NB4 (cell line): ENCODE results near the gene CRLF1.

ENCODE experiments used
- MYC ChIP-seq: IDR thresholded peaks from 2 replicates; pipeline ENCODE4 v1.6.1; 2011; ENCODE audit warnings: low read depth, low read length
- POLR2A ChIP-seq: IDR thresholded peaks from 2 replicates; pipeline ENCODE4 v1.6.1; 2011; ENCODE audit warnings: mild to moderate bottlenecking; ENCODE audit not compliant: insufficient read length; ENCODE audit errors: extremely low read depth
- TF ChIP-seq, protein P1 (sequence below): IDR thresholded peaks from one replicate; pipeline ENCODE4 v1.5.1; 2012; ENCODE audit warnings: low read depth, low read length
- TF ChIP-seq, protein P2 (sequence below): IDR thresholded peaks from 2 replicates; pipeline ENCODE4 v1.6.1; 2011; ENCODE audit warnings: low read depth, low read length

DNA sequence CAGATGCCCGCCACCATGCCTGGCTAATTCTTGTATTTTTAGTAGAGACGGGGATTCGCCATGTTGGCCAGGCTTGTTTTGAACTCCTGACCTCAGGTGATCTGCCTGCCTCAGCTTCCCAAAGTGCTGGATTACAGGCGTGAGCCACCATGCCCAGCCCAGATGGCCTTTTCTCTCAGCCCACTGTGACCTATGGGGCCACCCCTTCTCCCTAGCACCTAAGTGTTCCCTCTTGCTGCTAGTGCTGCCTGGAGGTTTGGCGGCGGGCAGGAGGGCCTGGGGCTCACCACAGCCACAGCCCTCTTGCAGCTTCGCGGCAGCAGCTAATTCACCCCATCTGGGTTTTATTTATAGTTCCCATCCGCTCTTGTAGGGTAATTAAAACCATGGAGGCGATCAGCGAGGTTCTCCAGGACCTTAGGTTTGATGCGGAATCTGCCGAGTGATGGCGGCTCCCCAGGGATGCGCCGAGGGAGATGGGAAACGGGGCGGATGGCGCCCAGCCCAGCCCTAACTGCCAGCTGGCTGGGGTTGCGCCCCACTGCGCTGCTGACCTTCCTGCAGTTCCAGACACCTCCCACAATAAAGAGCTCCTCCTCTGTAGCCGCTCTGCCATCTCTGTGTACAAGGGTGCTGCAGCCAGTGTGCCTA lies 14.7 kb downstream of the CRLF1 start:
- TF ChIP-seq, protein P1, sequence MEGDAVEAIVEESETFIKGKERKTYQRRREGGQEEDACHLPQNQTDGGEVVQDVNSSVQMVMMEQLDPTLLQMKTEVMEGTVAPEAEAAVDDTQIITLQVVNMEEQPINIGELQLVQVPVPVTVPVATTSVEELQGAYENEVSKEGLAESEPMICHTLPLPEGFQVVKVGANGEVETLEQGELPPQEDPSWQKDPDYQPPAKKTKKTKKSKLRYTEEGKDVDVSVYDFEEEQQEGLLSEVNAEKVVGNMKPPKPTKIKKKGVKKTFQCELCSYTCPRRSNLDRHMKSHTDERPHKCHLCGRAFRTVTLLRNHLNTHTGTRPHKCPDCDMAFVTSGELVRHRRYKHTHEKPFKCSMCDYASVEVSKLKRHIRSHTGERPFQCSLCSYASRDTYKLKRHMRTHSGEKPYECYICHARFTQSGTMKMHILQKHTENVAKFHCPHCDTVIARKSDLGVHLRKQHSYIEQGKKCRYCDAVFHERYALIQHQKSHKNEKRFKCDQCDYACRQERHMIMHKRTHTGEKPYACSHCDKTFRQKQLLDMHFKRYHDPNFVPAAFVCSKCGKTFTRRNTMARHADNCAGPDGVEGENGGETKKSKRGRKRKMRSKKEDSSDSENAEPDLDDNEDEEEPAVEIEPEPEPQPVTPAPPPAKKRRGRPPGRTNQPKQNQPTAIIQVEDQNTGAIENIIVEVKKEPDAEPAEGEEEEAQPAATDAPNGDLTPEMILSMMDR, result no peak
- TF ChIP-seq, protein P2, sequence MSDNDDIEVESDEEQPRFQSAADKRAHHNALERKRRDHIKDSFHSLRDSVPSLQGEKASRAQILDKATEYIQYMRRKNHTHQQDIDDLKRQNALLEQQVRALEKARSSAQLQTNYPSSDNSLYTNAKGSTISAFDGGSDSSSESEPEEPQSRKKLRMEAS, result no peak
- TF ChIP-seq POLR2A (no peak), MYC (no peak)
